IMR-90 (cell line): ENCODE measurements around the gene TRPM4. TPM values are rescaled to one million over a fixed set of nuclear protein-coding genes. Genes with fewer than 3 reads are reported as not detected.

Experiments used
- ATAC-seq: fragments of 200-7000 bp; cut with Tn5 transposase; 2 replicates; pipeline ENCODE4 v1.9.1; 2020; ENCODE audit warnings: low read depth, mild to moderate bottlenecking, moderate library complexity
- BruUV-seq: library from RNA; stranded (reverse); fragments of 400-500 nt; replicated peaks from 2 replicates; lab custom pipeline; 2021; lab: Mats Ljungman, UMichigan
- CTCF ChIA-PET: fragments of 300-600 bp; formaldehyde crosslinking; extraction: SDS; loops from one replicate; lab custom pipeline; 2021; ENCODE audit warnings: antibody characterized with exemption; lab: Yijun Ruan, JAX
- POLR2A ChIA-PET: fragments of 300-600 bp; sonication (Branson Sonifier 250); formaldehyde crosslinking; loops from one replicate; lab custom pipeline; 2022; ENCODE audit warnings: antibody characterized with exemption; ENCODE audit not compliant: unreplicated experiment; lab: Charles Lee
- DNase-seq: peaks from one replicate; pipeline ENCODE4 v3.0.0; 2013
- H2AFZ ChIP-seq: replicated peaks from 2 replicates; pipeline ENCODE3; 2013; ENCODE audit warnings: low read length, mild to moderate bottlenecking; ENCODE audit not compliant: poor library complexity
- H2AK5ac ChIP-seq: 2 replicates; pipeline ENCODE4 v1.6.1; 2013; ENCODE audit warnings: low read depth, low read length, inconsistent platforms
- H2AK9ac ChIP-seq: replicated peaks from 2 replicates; pipeline ENCODE3; 2013; ENCODE audit warnings: mild to moderate bottlenecking, low read depth, low read length, moderate library complexity; ENCODE audit not compliant: poor library complexity
- H2BK120ac ChIP-seq: 2 replicates; pipeline ENCODE4 v1.6.1; 2013; ENCODE audit warnings: low read depth, low read length, inconsistent platforms
- H2BK15ac ChIP-seq: 3 replicates; pipeline ENCODE4 v1.6.1; 2013; ENCODE audit warnings: low read depth, low read length, inconsistent platforms
- H2BK20ac ChIP-seq: 2 replicates; pipeline ENCODE4 v1.6.1; 2013; ENCODE audit warnings: low read depth, mild to moderate bottlenecking, inconsistent platforms, low read length, moderate library complexity
- H2BK5ac ChIP-seq: 2 replicates; pipeline ENCODE4 v1.6.1; 2013; ENCODE audit warnings: mild to moderate bottlenecking, low read depth, low read length, inconsistent platforms; ENCODE audit not compliant: poor library complexity, severe bottlenecking
- H3K14ac ChIP-seq: replicated peaks from 2 replicates; pipeline ENCODE4 v1.6.1; 2013; ENCODE audit warnings: low read depth, low read length, inconsistent platforms
- H3K18ac ChIP-seq: 2 replicates; pipeline ENCODE4 v1.6.1; 2013; ENCODE audit warnings: low read depth, low read length, control low read depth
- H3K23ac ChIP-seq: 2 replicates; pipeline ENCODE4 v1.6.1; 2013; ENCODE audit warnings: low read depth, low read length, inconsistent platforms
- H3K27ac ChIP-seq: 2 replicates; pipeline ENCODE4 v1.5.1; 2013; ENCODE audit warnings: mild to moderate bottlenecking, control low read depth, low read length; ENCODE audit not compliant: insufficient read depth
- H3K27me3 ChIP-seq: 2 replicates; pipeline ENCODE4 v1.6.1; 2013; ENCODE audit warnings: low read length; ENCODE audit not compliant: control insufficient read depth, insufficient read depth
- H3K36me3 ChIP-seq: 2 replicates; pipeline ENCODE4 v1.6.1; 2013; ENCODE audit warnings: low read length, mixed read lengths; ENCODE audit not compliant: control insufficient read depth, insufficient read depth
- H3K4ac ChIP-seq: 2 replicates; pipeline ENCODE4 v1.6.1; 2013; ENCODE audit warnings: low read depth, low read length, inconsistent platforms
- H3K4me1 ChIP-seq: 2 replicates; pipeline ENCODE4 v1.6.1; 2013; ENCODE audit warnings: low read length, mixed read lengths; ENCODE audit not compliant: control insufficient read depth, insufficient read depth
- H3K4me2 ChIP-seq: 2 replicates; pipeline ENCODE4 v1.6.1; 2013; ENCODE audit warnings: low read depth, mild to moderate bottlenecking, control low read depth, low read length, moderate library complexity
- H3K4me3 ChIP-seq: 2 replicates; pipeline ENCODE4 v1.5.1; 2013; ENCODE audit warnings: low read depth, mild to moderate bottlenecking, control low read depth, low read length, moderate library complexity; ENCODE audit not compliant: insufficient read depth
- H3K56ac ChIP-seq: 2 replicates; pipeline ENCODE4 v1.6.1; 2013; ENCODE audit warnings: low read length, inconsistent platforms; ENCODE audit not compliant: insufficient read depth; ENCODE audit errors: extremely low read depth
- H3K79me1 ChIP-seq, 2 experiments: 2 replicates each; pipeline ENCODE4 v1.6.1; 2013; ENCODE audit warnings: low read length in 2 of 2, inconsistent platforms in 1 of 2, low read depth in 1 of 2
- H3K9ac ChIP-seq: 2 replicates; pipeline ENCODE4 v1.6.1; 2013; ENCODE audit warnings: low read depth, low read length, control low read depth
- H3K9me1 ChIP-seq: 2 replicates; pipeline ENCODE4 v1.6.1; 2013; ENCODE audit warnings: low read length, inconsistent platforms; ENCODE audit not compliant: insufficient read depth
- H3K9me3 ChIP-seq: 2 replicates; pipeline ENCODE4 v1.6.1; 2013; ENCODE audit warnings: low read length; ENCODE audit not compliant: control insufficient read depth, insufficient read depth
- H4K20me1 ChIP-seq: 2 replicates; pipeline ENCODE4 v1.6.1; 2013; ENCODE audit warnings: low read length, inconsistent platforms; ENCODE audit not compliant: insufficient read depth
- H4K5ac ChIP-seq: 2 replicates; pipeline ENCODE4 v1.6.1; 2013; ENCODE audit warnings: mild to moderate bottlenecking, low read depth, low read length, control low read depth
- H4K8ac ChIP-seq, 2 experiments: 2 replicates each; pipeline ENCODE4 v1.6.1; 2013; ENCODE audit warnings: low read depth in 2 of 2, low read length in 2 of 2, control low read depth in 1 of 2, inconsistent platforms in 1 of 2
- H4K91ac ChIP-seq: 2 replicates; pipeline ENCODE4 v1.6.1; 2013; ENCODE audit warnings: low read depth, low read length, inconsistent platforms; ENCODE audit not compliant: insufficient read depth
- CHD1 ChIP-seq: IDR thresholded peaks from 2 replicates; pipeline ENCODE4 v1.6.1; 2012; ENCODE audit warnings: low read depth, low read length, improper control_type of control experiment
- MAFK ChIP-seq: IDR thresholded peaks from 2 replicates; pipeline ENCODE4 v1.6.1; 2012; ENCODE audit warnings: low read depth, low read length, improper control_type of control experiment
- POLR2A ChIP-seq: IDR thresholded peaks from 2 replicates; pipeline ENCODE4 v1.6.1; 2012; ENCODE audit warnings: mild to moderate bottlenecking, low read depth, low read length
- SMC3 ChIP-seq: fragments of 150-350 bp; IDR thresholded peaks from 2 replicates; pipeline ENCODE4 v1.6.1; 2016; ENCODE audit warnings: low read depth, mild to moderate bottlenecking, antibody characterized with exemption, low read length, moderate library complexity
- WGBS, 2 experiments: methylation state at CpG; one replicate each; pipeline versions ENCODE4 v1.1.5 to v1.1.7; 2013; ENCODE audit warnings: missing lambda C conversion rate in 2 of 2; ENCODE audit not compliant: insufficient read length in 1 of 2; ENCODE audit errors: extremely low coverage in 2 of 2; 5-methylcytosine and 5-hydroxymethylcytosine counted together
- dilution Hi-C: fragments of 300-500 bp; cut with HindIII; formaldehyde crosslinking; loops from one replicate; pipeline ENCODE4 v1.14.3; 2018; ENCODE audit warnings: low sequenced_read_pairs; ENCODE audit not compliant: unreplicated experiment
- in situ Hi-C: fragments of 300-500 bp; cut with MboI; formaldehyde crosslinking; loops from 3 replicates; pipeline ENCODE4 v1.14.3; 2019; ENCODE audit warnings: low sequenced_read_pairs, inconsistent platforms, mixed read lengths
- intact Hi-C: fragments of 100-400 bp; cut with micrococcal nuclease; formaldehyde crosslinking; loops from 2 replicates; pipeline ENCODE4 v1.10.0; 2022
- polyA plus RNA-seq, 3 experiments: library from polyadenylated mRNA; depleted of rRNA; stranded (reverse); fragments of >200 nt; gene quantifications; 2 replicates each; pipeline ENCODE4 v1.2.3, GENCODE V29; 2012; ENCODE audit warnings: low replicate concordance in 1 of 3
- total RNA-seq: library from RNA; depleted of rRNA; stranded (reverse); fragments of >200 nt; gene quantifications from 2 replicates; pipeline ENCODE4 v1.2.3, GENCODE V29; 2012

The TRPM4 gene
- total and polyA plus RNA-seq, 2 of the 4 experiments (the other 2 are of a cell fraction) = 2.2 to 19.7 TPM

GRCh38 chr19:49110567-49110966 lies 47.0 kb upstream of the TRPM4 start:
- H3K36me3 ChIP-seq = peaks cover 39% of the 10 kb centered on the region
- H2AK5ac ChIP-seq = no peak overlapping the region
- no peak overlapping the region for H3K56ac ChIP-seq
- no peak overlapping the region for H3K14ac ChIP-seq
- H2AK9ac ChIP-seq = no peak overlapping the region
- H3K4me2 ChIP-seq = no peak overlapping the region
- no peaks in the 10 kb centered on the region for H3K27me3 ChIP-seq
- H3K4ac ChIP-seq = no peak overlapping the region
- no peak overlapping the region for H4K91ac ChIP-seq
- H3K9me1 ChIP-seq = peaks cover 15% of the 10 kb centered on the region
- H3K27ac ChIP-seq = no peak overlapping the region
- no peak overlapping the region for H2BK120ac ChIP-seq
- H3K79me1 ChIP-seq = peaks cover 11 to 46% of the 10 kb centered on the region in 2 experiments; a peak in 3 of 4 replicates
- dilution Hi-C loops = no loop called here
- peaks cover 31% of the 10 kb centered on the region for H4K20me1 ChIP-seq
- H3K9me3 ChIP-seq = no peaks in the 10 kb centered on the region
- intact Hi-C loops = loop anchor here (5.0 kb wide), 1 partner anchor 87 kb away; no protein-coding TSS in a partner anchor
- no peak overlapping the region for H2BK15ac ChIP-seq
- no peak overlapping the region for H4K5ac ChIP-seq
- H3K4me3 ChIP-seq = no peak overlapping the region
- no peak overlapping the region for H3K9ac ChIP-seq
- WGBS, 2 experiments = no CpG with 5 or more reads among the region's 3 CpGs
- POLR2A ChIA-PET = no interaction called here
- no peak overlapping the region for H3K23ac ChIP-seq
- ATAC-seq (no peak), DNase-seq (peak; percentile 62)
- in situ Hi-C loops = no loop called here
- no peak overlapping the region for H2AFZ ChIP-seq
- no peak overlapping the region for H2BK5ac ChIP-seq
- CTCF ChIA-PET = interaction anchor here (0.7 kb wide), 1 partner anchor 13 kb away, joined by 3 read pairs; no protein-coding TSS in a partner anchor
- no peak overlapping the region for H3K18ac ChIP-seq
- H4K8ac ChIP-seq = no peak overlapping the region
- TF ChIP-seq POLR2A (no peak), SMC3 (no peak), CHD1 (no peak), MAFK (peak; percentile 54; the same call in 1 of the 2 replicates)
- BruUV-seq = no TSS peak
- H3K4me1 ChIP-seq = peaks cover 4% of the 10 kb centered on the region
- no peak overlapping the region for H2BK20ac ChIP-seq
